HG03469 (cell line): ENCODE measurements around the gene FAM200B.

Source experiments
- ATAC-seq: cut with Tn5 transposase; IDR thresholded peaks from one replicate; pipeline ENCODE4 v1.9.1; 2021; ENCODE audit warnings: mild to moderate bottlenecking, moderate library complexity, moderate number of reproducible peaks; ENCODE audit not compliant: unreplicated experiment

Gene FAM200B

DNA sequence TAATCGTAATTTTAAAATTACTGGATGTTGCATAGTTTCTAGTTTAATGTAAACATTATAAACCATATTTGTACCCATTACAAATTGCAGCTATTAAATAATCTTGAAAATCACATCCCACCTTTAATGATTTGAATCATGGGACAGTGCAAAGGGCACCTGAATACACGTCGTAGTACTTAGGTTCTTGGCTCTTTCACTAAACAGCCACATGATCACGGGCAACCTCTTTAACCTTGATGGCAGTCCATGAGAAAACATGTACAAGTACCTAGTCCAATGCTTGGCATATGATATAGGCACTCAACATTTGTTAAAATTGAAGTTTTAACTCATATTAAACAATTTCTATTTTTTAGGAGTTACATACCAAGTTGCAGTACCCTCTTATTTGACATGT, 14.6 kb upstream of the FAM200B start:
- no peak for ATAC-seq

GRCh38 chr4:15668566-15669435, 12.8 kb upstream of the FAM200B start:
- ATAC-seq: no peak

- ATAC-seq: no peak
Measured at GRCh38 chr4:15670576-15670975, 11.1 kb upstream of the FAM200B start.

GRCh38 chr4:15672101-15672500, 9.5 kb upstream of the FAM200B start:
- ATAC-seq: no peak

DNA sequence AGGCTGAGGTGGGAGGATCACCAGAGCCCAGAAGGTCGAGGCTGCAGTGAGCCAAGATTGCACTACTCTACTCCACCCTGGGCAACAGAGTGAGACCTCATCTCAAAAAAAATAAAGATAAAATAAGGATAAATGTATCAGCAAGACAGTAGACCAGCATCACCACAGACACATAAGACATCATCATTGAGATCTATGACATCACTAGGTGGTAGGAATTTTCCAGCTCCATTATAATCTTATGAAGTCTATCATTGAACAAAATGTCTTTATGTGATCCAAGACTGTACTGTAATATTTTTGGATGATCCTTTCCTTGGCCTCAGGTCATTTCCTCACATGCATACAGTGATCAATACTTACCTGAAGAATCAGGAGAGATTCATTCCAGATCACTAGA, 8.3 kb upstream of the FAM200B start:
- ATAC-seq: no peak

DNA sequence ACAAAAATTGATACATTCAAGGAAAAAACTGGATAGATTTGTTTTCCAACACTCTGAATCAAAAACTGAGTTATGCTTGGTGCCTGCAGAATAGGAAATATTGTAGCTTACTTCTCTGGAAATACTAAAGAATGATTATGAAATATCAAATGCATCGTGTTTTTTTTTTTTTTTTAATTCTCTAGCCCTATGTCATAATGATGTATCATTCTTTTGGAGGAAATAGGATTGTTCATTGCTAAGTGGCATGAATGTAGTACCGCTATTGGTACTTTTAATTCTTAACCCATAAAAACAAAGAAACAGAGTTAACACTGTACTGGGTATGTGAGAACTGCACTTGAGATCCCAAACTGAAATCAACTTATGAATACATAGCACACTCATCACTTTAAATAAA, 7.6 kb upstream of the FAM200B start:
- ATAC-seq: no peak

- no peak for ATAC-seq
Measured at GRCh38 chr4:15674926-15675325, 6.7 kb upstream of the FAM200B start.

DNA sequence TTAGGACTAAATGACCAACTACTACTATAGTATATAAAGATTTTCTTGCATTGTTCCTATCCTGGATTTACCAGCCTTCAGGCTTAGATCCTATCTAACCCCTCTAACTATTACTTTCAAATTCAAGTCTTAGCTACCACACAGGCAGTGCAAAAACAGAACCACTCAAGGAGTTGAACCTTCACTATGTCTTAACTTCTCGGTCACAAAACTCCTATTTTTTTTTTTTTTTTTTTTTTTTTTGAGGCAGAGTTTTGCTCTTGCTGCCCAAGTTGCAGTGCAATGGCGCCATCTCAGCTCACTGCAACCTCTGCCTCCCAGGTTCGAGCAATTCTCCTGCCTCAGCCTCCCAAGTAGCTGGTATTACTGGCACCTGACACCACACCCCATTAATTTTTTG, 6.3 kb upstream of the FAM200B start:
- no peak for ATAC-seq

DNA sequence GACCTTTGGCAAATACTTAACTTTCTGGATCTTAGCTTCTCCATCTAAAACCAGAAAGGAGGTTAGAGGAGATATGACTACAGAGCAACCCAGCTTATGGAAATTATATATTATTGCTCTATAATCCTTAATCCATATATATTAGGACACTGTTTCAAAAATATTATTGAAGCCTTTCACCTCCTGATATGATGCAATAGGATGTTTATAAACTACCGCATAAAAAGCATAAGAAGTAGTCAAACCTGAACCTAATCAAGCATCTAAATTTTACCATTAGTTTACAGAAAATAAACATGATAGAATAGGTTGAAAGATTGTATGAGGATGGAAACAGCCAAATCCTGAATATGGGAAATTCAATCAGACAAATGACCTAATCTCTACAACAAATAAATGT, 5.6 kb upstream of the FAM200B start:
- no peak for ATAC-seq

GRCh38 chr4:15676899-15677298, 4.7 kb upstream of the FAM200B start:
- ATAC-seq: no peak

DNA sequence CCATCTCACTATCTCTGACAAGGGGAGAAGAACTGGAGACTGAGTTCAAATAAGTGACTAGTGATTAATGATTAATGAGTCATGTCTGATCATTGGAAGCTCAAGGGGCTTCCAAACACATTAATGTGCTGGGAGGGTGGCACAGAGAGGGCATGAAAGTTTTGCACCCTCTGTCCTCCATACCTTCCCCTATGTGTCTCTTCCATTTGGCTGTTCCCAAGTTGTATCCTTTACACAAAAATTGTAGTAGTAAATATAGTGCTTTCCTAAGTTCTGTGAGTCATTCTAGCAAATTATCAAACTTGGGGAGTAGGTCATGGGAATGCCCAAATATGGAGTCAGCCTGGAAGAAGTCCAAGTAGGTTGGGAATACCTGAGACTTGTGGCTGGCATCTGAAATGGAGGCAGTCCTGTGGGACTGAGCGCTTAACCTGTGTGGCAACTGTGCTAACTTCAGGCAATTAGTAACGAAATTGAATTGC, 4.1 kb upstream of the FAM200B start:
- ATAC-seq: no peak

- ATAC-seq: no peak
Measured at GRCh38 chr4:15681067-15681371, 608 bp upstream of the FAM200B start.

- ATAC-seq: no peak
Measured at GRCh38 chr4:15682242-15683142, 865 bp downstream of the FAM200B start.

DNA sequence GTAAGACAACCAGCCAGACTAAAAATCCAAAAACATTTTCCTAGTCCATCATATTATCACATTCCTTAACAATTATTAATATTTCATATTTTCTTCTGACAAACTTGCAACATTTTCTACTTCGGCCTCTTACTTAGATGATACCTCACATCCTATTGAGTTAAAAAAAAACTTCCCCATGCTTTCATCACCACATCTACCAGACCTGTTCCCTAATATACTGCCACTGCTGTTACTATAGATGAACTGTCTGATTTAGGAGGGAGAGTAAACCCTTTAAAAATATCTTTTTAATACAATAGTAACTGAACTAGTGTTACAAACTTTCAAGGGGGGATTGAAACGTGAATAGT, 1.5 kb downstream of the FAM200B start:
- ATAC-seq: no peak

GRCh38 chr4:15684498-15684897, 2.9 kb downstream of the FAM200B start:
- no peak for ATAC-seq

GRCh38 chr4:15688051-15688450, 6.4 kb downstream of the FAM200B start:
- ATAC-seq: no peak

DNA sequence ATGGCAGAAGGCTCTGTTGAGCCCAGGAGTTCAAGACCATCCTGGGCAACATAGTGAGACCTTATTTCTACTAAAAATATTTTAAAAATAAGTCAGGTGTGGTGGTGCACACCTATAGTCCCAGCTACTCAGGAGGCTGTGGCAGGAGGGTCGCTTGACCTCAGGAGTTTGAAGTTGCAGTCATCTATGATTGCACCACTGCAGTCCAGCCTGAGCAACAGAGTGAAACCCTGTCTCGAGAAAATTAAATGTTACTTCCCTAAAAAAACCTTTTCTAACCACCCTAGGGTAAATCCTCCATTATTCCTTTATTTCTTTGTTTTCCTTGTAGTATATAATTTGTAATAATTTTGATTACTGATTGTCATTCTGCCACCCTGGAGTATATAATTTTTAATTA, 7.9 kb downstream of the FAM200B start:
- no peak for ATAC-seq

DNA sequence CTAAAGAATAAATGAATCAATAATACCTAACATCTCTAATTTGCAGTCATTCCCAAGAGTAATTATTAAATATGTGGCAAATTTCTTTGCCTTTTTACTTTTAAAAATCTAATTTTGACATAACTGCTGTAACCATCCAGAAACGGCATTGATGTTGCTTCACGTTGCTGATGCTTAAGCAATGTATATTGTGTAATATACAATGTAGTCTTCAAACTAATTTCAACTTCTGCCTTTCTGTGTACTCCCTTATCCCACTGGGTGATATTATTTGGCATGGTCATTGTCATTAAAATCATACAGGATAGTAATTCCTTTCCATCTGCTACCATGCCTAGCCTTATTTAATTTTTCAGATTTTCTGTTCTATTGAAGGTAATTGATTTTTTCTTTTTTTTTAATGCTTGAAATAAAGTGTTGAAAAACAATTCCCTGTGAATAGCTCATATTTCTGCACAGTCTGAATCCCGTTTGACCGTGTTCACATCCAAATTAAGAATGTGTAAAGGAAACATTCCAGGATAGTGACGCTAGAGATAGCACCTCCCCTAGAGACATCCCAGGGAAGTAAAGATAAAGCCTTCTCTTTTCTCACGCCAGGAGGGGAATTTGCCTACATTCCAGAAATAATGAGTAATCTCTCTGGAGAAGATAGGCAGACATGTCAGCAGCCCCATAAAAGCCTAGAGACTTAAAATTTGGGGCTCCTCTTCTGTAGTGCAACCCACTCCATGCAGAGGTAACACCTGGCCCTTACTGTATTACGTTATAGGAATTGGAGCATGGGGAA, 8.6 kb downstream of the FAM200B start:
- ATAC-seq: no peak

- no peak for ATAC-seq
Measured at GRCh38 chr4:15691346-15692135, 9.9 kb downstream of the FAM200B start.

GRCh38 chr4:15692602-15693001, 11.0 kb downstream of the FAM200B start:
- no peak for ATAC-seq
